ENCODE measurements around the gene CNPY1.

CNPY1 gene

DNA sequence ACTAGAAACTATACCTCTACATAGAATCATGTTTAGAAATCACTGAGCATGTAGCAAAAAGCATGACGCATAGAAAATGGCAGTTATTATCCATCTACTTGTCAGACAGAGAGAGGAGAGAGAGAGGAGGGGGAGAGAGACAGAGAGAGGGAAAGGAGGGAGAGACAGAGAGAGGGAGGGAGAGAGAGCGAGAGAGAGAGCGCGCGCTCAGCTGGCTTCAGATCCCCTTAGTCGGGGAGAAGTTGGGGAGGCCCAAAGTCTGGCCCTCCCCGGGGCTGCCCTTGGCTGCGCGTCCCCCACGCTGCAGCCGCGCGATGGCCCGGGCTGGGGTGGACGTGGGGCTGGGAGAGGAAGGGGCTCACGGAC is 37.0 kb downstream of the CNPY1 start:
- Histone ChIP-seq H3K27me3 (ENCODE audit: insufficient read depth, low read length) (no peaks in the 10 kb centered on the region), H2AFZ (ENCODE audit: low read length) (no peak overlapping the region), H3K36me3 (ENCODE audit: insufficient read depth, low read length) (no peaks in the 10 kb centered on the region), H3K9me3 (ENCODE audit: low read length) (no peaks in the 10 kb centered on the region), H3K27ac (ENCODE audit: low read depth, low read length, poor library complexity, severe bottlenecking) (no peak overlapping the region), H4K20me1 (ENCODE audit: insufficient read depth, low read length) (no peaks in the 10 kb centered on the region), H3K4me3 (ENCODE audit: low read depth, low read length, poor library complexity, severe bottlenecking) (no peak overlapping the region), H3K9ac (ENCODE audit: low read length) (no peak overlapping the region), H3K4me1 (ENCODE audit: insufficient read depth, low read length, severe bottlenecking) (no peaks in the 10 kb centered on the region), H3K4me2 (ENCODE audit: low read length) (no peak overlapping the region), H3K9me2 (ENCODE audit: low read depth, low read length) (no peaks in the 10 kb centered on the region), H3K79me2 (ENCODE audit: insufficient read depth, low read length) (no peaks in the 10 kb centered on the region), H3F3A (ENCODE audit: insufficient read depth, low read length) (no peaks in the 10 kb centered on the region)
- TF ChIP-seq, protein P1, sequence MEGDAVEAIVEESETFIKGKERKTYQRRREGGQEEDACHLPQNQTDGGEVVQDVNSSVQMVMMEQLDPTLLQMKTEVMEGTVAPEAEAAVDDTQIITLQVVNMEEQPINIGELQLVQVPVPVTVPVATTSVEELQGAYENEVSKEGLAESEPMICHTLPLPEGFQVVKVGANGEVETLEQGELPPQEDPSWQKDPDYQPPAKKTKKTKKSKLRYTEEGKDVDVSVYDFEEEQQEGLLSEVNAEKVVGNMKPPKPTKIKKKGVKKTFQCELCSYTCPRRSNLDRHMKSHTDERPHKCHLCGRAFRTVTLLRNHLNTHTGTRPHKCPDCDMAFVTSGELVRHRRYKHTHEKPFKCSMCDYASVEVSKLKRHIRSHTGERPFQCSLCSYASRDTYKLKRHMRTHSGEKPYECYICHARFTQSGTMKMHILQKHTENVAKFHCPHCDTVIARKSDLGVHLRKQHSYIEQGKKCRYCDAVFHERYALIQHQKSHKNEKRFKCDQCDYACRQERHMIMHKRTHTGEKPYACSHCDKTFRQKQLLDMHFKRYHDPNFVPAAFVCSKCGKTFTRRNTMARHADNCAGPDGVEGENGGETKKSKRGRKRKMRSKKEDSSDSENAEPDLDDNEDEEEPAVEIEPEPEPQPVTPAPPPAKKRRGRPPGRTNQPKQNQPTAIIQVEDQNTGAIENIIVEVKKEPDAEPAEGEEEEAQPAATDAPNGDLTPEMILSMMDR (IDR thresholded peaks at IDR 0.05; ENCODE audit: low read length), result no peak
- no peak for TF ChIP-seq EZH2 (IDR thresholded peaks at IDR 0.05; ENCODE audit: borderline replicate concordance, low read length)

DNA sequence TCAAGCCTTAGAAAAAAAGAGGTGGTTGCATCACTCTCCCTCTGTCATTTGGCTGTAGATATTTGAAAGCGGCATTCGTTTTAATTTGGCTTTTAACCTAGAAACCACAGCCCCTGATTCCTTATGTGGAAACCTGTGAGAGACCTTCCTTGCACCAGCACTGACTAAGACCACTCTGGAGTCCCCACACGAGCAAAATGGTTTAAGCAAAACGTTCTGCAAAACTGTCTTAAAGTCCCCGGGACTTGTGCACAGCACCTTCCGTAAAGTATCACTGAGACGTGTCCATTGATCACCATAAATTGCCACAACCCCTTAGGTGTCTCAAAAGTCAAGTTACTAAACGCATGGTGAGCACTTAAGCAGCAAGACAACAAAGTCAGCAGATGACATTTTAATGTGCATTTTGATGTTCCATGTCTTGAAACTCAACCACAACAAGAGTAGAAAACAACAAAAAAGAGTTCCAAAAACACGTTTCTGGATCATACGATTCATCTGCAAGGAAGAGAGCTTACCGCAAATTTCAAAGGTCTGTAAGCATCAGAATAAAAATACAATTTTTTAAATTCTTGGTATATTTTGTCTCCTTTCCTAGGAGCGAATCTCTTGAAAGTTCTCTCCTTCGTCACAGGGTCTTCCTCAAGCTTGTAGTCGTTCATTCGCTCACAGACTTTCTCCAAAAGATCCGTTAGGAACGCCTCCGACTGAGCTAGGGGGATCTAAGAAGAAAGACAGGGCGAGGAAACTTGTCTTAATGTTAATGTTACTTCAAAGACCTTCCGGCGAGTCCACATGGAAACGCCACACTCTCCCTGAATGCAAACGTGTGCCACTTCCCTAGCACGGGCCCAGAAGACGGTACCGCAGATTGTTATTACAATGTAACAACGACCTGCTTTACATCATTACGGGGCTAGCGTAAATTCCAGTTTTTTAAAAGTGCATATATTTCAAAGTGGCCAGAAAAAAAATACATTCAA is 37.7 kb downstream of the CNPY1 start:
- no peak overlapping the region for H2AFZ ChIP-seq (ENCODE audit: low read length)
- H3K27ac ChIP-seq (ENCODE audit: low read depth, low read length, poor library complexity, severe bottlenecking), result no peak overlapping the region
- H3K9ac ChIP-seq (ENCODE audit: low read length), result no peak overlapping the region
- no peaks in the 10 kb centered on the region for H3K4me1 ChIP-seq (ENCODE audit: insufficient read depth, low read length, severe bottlenecking)
- no peaks in the 10 kb centered on the region for H3K9me3 ChIP-seq (ENCODE audit: low read length)
- TF ChIP-seq EZH2 (IDR thresholded peaks at IDR 0.05; ENCODE audit: borderline replicate concordance, low read length), result no peak
- TF ChIP-seq, protein P1 (IDR thresholded peaks at IDR 0.05; ENCODE audit: low read length), result no peak
- no peak overlapping the region for H3K4me2 ChIP-seq (ENCODE audit: low read length)
- no peaks in the 10 kb centered on the region for H3F3A ChIP-seq (ENCODE audit: insufficient read depth, low read length)
- H3K79me2 ChIP-seq (ENCODE audit: insufficient read depth, low read length), result no peaks in the 10 kb centered on the region
- no peaks in the 10 kb centered on the region for H4K20me1 ChIP-seq (ENCODE audit: insufficient read depth, low read length)
- no peak overlapping the region for H3K4me3 ChIP-seq (ENCODE audit: low read depth, low read length, poor library complexity, severe bottlenecking)
- no peaks in the 10 kb centered on the region for H3K36me3 ChIP-seq (ENCODE audit: insufficient read depth, low read length)
- no peaks in the 10 kb centered on the region for H3K9me2 ChIP-seq (ENCODE audit: low read depth, low read length)
- H3K27me3 ChIP-seq (ENCODE audit: insufficient read depth, low read length), result no peaks in the 10 kb centered on the region

DNA sequence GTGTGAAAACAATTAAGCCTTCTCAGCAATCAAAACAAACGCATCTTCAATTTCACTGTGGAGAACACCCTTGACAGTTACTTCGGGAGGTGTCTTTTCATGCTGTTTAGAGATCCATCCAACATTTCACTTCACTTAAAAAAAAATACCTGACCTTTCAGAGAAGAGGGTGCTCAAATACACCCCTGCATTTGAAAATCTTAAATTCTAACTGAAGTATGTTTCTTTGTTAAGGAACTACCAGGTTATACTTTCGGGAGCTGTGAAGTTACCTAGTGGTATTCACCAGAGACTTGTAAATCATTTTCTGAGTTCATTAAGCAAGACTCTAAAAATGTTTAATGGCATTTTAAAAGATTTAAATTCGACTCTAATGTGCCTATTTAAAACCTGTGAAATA is 38.8 kb downstream of the CNPY1 start:
- no peak overlapping the region for H2AFZ ChIP-seq (ENCODE audit: low read length)
- no peaks in the 10 kb centered on the region for H3K27me3 ChIP-seq (ENCODE audit: insufficient read depth, low read length)
- no peak overlapping the region for H3K4me3 ChIP-seq (ENCODE audit: low read depth, low read length, poor library complexity, severe bottlenecking)
- no peak overlapping the region for H3K9ac ChIP-seq (ENCODE audit: low read length)
- no peaks in the 10 kb centered on the region for H3K36me3 ChIP-seq (ENCODE audit: insufficient read depth, low read length)
- H3K4me2 ChIP-seq (ENCODE audit: low read length), result no peak overlapping the region
- no peaks in the 10 kb centered on the region for H3K9me3 ChIP-seq (ENCODE audit: low read length)
- TF ChIP-seq, protein P1 (IDR thresholded peaks at IDR 0.05; ENCODE audit: low read length), result no peak
- no peak for TF ChIP-seq EZH2 (IDR thresholded peaks at IDR 0.05; ENCODE audit: borderline replicate concordance, low read length)
- H3K79me2 ChIP-seq (ENCODE audit: insufficient read depth, low read length), result no peaks in the 10 kb centered on the region
- H3K27ac ChIP-seq (ENCODE audit: low read depth, low read length, poor library complexity, severe bottlenecking), result no peak overlapping the region
- no peaks in the 10 kb centered on the region for H4K20me1 ChIP-seq (ENCODE audit: insufficient read depth, low read length)
- no peaks in the 10 kb centered on the region for H3K4me1 ChIP-seq (ENCODE audit: insufficient read depth, low read length, severe bottlenecking)
- no peaks in the 10 kb centered on the region for H3F3A ChIP-seq (ENCODE audit: insufficient read depth, low read length)
- no peaks in the 10 kb centered on the region for H3K9me2 ChIP-seq (ENCODE audit: low read depth, low read length)

Data from OCI-LY1 (cell line).